HG03108 (cell line): Measurements from ENCODE around the gene SMTN.
"Not testable (repeated sequence)": the region's sequence is repeated elsewhere in the genome, so short reads cannot be mapped to it uniquely, and the experiment has no call there.

Experiments used
- ATAC-seq: cut with Tn5 transposase; IDR thresholded peaks from one replicate; pipeline ENCODE4 v1.9.1; 2021; ENCODE audit warnings: moderate library complexity; ENCODE audit not compliant: unreplicated experiment

SMTN gene

GRCh38 chr22:31069691-31070314 lies 11.3 kb upstream of the SMTN start:
- ATAC-seq: not testable (repeated sequence)

- ATAC-seq: not testable (repeated sequence)
Observed at GRCh38 chr22:31073125-31073524, 8.0 kb upstream of the SMTN start.

- not testable (repeated sequence) for ATAC-seq
Observed at GRCh38 chr22:31073545-31074145, 7.5 kb upstream of the SMTN start.

DNA sequence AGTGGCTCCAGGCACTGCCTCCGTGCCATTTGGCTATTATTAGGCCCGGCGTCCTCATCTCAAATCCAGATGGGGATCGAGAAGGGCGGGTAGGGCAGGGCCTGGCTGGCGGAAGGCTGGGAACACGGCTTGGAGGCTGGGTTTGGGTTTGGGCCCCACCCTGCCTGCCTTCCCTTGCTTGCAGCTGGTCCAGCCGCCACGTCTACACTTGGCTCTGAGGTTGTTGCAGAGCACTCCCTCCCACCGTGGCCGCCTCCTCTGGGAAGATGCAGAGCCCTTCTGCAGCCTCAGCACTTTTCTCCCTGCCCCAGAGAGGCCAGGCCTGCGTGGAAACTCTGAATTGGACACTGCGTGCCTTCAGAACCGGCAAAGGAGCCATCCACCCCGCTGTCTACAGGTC lies 5.2 kb upstream of the SMTN start:
- ATAC-seq: no peak

DNA sequence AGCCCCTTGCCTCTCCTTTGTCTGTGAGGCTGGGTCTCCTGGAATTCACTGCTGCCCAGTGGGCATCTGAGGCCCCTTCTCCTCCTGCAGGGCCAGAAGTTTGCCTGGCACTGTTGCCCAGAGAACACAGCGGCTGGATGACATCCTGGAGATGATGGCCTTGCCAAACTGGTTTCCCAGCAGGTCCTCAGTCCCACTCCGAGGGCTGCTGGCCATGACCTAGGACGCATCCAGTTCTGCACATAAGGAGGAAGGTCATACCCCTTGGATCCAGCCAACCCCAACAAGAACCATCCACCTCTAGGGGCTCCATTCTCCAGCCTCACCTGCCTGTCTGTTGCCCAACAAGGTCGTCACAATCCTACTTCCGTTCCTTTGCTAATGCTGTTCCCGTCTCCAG lies 3.4 kb upstream of the SMTN start:
- ATAC-seq: no peak

DNA sequence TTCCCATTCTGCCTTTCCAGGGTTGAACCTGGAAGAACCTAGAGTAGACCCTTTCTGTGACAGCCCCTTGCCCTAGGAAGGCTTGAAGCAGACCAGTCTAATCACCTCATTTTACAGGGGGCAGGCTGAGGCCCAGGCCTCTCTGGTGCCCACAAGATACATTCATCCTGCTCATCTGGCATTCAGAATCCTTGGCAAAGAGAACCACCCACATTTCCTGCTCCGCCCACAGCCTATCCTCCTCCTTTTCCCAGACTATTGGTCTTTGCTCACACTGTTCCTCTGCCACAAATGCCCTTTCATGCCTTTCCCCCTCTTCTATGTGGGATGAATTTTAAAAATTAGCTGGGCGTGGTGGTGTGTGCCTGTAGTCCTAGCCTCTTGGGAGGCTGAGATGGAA lies 2.7 kb upstream of the SMTN start:
- ATAC-seq: not testable (repeated sequence)

DNA sequence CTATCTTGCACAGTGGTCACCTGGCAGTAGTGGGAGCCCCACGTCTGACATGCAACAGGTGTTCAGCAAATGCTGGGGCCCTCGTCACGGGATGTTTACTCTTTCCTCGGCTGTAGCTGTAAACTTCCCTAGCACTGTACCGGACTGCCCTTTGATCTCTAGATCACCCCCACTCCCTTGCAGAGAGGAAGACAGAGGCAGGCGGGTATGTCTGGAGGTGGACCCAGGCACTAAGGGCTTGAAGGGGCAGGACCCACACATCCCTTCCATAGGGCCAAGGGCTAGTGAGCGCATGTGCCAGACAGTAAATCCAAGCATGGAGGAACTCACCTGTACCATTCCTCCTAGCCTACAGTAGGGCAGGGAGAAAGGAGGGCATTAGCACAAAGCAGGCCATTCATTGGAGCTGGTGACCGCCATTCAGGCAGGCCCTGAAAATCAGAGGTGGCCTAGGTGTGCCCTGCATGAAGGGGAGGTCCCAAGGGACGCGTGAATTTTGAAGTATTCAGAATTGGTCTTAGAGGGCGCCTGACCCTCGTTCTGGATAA lies 1.9 kb upstream of the SMTN start:
- ATAC-seq: no peak

DNA sequence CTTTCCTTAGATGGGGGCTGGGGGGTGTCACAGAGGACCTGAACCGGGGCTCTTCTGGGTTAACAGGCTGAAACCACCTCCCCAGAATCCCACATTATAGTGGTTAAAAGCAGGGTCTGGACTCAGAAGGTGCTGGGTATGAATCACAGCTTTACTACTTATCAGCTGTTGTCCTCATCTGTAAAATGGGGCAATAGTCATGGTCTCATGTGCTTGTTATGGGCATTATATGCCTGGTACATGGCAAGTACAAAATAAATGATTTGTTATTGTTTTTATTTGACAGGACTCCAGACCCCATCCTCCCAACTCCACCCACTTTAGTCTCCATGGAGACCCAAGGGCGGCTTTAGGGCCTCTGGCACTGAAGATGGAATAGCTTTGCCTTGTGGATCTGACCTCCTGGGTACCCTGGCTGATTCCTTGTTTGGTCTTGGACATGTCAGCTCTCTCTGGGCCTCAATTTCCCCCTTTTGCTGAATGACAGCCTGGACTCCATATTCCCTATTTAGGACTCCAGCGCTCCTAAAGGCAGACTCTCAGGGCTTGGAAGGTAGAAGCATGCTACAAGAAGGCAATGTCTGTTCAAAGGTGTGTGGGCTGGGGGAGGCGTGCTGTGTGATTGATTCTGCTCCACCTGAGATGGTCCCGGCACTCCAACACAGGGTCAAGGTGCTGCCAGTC lies 812 bp upstream of the SMTN start:
- no peak for ATAC-seq

- ATAC-seq: no peak
Observed at GRCh38 chr22:31081963-31082605, 966 bp downstream of the SMTN start.

- ATAC-seq: no peak
Observed at GRCh38 chr22:31082606-31083376, 1.7 kb downstream of the SMTN start.

DNA sequence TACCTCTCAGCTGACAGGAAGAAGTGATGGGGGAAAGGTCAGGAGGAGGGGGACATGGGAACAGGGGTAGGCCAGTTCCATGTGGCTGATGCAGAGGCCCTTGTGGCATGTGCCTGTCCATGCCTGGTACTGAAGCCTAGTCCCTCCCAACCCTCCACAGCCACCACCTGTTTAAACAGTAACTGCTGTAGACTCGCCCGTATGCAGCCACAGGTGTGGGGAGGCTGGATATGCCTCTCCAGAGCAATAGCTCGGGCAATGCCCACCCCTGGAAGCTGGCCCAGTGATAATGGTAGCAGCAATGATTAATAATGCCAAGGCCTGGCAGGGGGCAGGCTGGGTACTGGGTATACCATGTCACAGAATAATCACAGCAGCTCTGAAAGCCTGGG lies 2.3 kb downstream of the SMTN start:
- no peak for ATAC-seq

- no peak for ATAC-seq
Observed at GRCh38 chr22:31083923-31084810, 3.0 kb downstream of the SMTN start.

DNA sequence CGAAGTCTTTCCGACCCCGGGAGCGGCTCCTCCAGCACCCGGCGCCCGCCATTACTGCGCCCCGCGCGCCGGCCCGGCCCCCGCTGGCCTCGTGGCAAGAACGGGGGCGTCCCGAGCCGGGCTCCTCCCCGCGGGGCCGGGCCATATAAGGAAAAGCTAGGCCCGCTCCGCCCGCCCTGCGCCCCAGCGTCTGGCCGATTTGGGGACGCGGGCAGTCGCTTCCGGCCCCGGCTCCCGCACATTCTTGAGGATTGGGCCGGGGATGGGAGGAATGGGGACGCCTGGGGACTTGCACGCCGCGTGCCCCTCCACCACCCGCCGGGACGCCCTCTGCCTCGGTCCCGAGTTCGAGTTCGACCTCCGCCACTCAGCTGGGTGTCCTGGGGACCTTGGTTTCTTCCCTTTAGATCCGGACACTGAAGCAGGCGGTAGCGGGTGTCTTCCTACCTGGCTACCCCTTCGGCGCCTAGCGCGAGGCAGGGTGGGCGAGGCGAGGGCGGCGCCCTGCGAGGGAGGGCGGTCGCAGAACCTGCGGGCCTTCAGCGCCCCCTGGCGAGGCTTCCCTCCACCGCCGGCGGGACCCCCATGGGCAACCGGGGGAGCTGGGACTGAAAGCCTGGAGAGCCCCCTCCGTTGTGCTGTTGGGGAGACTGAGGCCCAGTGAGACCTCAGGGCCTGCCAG lies 3.8 kb downstream of the SMTN start:
- ATAC-seq: peak; percentile 54

DNA sequence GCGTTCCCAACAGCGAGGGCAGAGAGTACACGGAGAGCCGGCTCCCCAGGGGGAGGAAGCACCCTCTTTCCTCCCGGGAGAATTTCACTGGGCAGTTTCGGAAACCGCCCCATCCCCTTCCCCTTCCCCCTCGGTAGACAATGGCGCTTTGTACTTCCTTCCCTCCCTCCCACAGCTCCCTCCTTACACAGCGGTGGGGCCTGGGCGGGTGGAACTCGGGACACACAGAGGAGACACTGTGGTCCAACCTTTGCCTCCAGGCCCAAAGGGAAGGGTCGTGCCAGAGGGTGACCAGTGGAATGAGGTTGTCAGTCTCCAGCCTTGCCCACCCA lies 4.3 kb downstream of the SMTN start:
- ATAC-seq: no peak

GRCh38 chr22:31085928-31086327 lies 4.8 kb downstream of the SMTN start:
- no peak for ATAC-seq

DNA sequence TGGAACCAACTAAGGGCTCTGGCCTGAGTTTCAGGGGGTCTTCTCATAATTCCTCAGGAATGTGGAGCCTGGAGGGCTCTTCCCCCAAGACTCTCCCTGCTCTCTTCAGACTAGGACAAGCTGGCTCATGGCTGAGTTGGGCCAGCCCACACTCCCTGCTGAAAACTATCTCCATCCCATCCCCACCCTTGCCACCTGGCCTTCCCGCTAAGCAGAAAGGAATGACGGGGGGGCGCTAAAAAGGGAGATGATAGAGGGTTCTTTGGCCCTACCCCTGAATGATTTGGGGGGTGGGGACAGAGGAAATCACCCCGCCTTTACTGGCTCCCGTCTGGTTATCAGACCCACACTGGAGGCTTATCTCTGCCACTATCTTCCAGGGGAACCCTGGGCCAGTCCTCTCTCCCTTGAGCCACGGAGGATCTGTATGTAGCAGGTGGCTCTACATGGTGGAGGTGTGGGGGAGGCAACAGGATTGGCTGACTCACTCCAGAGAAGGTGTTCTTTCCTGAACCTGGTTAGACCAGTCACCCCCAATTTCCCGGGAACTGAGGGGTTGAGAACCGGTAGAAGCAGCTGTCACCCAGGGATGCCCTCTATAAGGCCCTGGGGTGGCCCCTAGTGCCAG lies 5.7 kb downstream of the SMTN start:
- no peak for ATAC-seq

DNA sequence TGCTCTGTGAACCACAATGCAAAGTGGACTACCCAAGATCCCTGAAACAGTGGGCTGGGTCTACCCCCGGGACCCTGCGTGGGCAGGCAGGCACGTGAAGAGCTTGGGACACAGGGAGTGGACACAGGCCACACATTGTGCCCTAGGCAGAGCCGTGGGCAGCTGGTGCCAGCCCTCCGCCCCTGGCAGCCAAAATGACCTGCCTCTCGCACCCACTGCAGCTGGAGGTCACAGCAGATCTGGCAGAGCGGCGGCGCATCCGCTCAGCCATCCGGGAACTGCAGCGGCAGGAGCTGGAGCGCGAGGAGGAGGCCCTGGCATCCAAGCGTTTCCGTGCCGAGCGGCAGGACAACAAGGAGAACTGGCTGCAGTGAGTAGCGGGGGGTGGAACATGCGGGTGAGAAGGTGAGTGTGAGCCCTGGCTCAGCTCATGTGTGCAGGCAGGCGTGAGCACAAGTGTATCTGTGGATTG lies 6.7 kb downstream of the SMTN start:
- ATAC-seq: no peak

DNA sequence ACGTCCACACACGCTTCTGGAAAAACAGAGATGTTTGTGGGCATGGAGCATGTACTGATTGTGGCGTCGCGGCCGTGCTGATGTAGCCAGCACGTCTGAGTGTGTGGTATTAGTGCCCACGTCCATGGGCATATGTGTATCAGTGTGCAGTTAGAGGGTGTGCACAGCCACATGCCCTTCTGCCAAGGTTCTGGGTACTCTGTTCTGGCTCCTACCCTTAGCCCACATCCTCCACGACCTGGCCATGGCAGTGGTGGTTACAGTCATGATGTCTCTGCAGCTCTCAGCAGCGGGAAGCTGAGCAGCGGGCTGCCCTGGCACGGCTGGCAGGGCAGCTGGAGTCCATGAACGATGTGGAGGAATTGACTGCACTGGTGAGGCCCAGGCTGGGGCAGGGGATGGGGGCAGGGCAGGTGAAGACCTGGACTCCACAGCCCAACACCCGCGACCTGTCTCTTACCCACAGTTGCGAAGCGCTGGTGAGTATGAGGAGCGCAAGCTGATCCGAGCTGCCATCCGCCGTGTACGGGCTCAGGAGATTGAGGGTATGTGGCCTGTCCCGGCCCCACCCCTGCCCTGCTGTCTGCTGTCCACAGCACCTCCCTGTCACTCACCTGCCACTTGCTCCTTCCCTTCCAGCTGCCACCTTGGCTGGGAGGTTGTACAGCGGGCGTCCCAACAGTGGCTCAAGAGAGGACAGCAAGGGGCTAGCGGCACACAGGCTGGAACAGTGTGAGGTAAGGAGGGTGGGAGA lies 7.3 kb downstream of the SMTN start:
- no peak for ATAC-seq
